ENCODE measurements around the gene LSM14A. TPM values are rescaled to one million over a fixed set of nuclear protein-coding genes. Genes with fewer than 3 reads are reported as not detected.

Gene LSM14A
- total RNA-seq, 1 experiment from 2014 or later = 199 TPM

DNA sequence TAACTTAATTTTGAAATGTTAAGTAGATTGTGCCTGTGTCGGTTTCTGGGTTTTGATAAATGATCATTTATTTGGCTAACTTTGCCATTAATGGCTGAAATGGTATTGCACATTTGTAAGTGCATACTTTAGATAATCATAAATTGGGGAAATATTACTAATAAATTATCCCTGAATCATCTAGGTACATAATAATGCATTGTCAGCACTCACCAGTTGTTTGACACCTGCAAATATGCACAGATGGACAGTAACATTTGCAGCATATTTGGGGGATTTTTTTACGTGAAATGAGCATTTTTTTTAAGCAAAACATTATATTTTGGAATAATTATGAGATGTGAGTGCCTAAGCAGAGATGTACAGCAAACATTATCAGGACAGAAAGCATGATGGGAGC, 41.0 kb downstream of the LSM14A start:
- no CpG with 5 or more reads among the region's 2 CpGs for WGBS (ENCODE audit: extremely low coverage, insufficient read length, low lambda C conversion rate)

More for the DNA sequence above, 41.0 kb downstream of the LSM14A start:
- TF ChIP-seq, protein P1, sequence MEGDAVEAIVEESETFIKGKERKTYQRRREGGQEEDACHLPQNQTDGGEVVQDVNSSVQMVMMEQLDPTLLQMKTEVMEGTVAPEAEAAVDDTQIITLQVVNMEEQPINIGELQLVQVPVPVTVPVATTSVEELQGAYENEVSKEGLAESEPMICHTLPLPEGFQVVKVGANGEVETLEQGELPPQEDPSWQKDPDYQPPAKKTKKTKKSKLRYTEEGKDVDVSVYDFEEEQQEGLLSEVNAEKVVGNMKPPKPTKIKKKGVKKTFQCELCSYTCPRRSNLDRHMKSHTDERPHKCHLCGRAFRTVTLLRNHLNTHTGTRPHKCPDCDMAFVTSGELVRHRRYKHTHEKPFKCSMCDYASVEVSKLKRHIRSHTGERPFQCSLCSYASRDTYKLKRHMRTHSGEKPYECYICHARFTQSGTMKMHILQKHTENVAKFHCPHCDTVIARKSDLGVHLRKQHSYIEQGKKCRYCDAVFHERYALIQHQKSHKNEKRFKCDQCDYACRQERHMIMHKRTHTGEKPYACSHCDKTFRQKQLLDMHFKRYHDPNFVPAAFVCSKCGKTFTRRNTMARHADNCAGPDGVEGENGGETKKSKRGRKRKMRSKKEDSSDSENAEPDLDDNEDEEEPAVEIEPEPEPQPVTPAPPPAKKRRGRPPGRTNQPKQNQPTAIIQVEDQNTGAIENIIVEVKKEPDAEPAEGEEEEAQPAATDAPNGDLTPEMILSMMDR (conservative IDR thresholded peaks at IDR 0.05) = no peak
- H3K18ac ChIP-seq (ENCODE audit: insufficient read length, low read depth, low read length) = no peak overlapping the region
- H2BK5ac ChIP-seq (ENCODE audit: insufficient read length, low read length) = no peak overlapping the region
- Mint-ChIP-seq H3K27ac (no peak overlapping the region), H3K4me1 (no peaks in the 10 kb centered on the region), H3K4me3 (no peak overlapping the region), H3K36me3 (ENCODE audit: insufficient read depth in 1 of 3, low read depth in 3 of 3) (peaks cover 18 to 67% (median 58%) of the 10 kb centered on the region in 3 experiments; a peak in 6 of 7 replicates), H3K9me3 (no peaks in the 10 kb centered on the region), H3K27me3 (ENCODE audit: low read depth) (no peaks in the 10 kb centered on the region)
- H2BK120ac ChIP-seq (ENCODE audit: low read depth, low read length, poor library complexity, severe bottlenecking) = no peak overlapping the region
- no peaks in the 10 kb centered on the region for H3K79me1 ChIP-seq (ENCODE audit: insufficient read depth, low read depth, low read length, poor library complexity, severe bottlenecking)
- no peak overlapping the region for H2AFZ ChIP-seq (ENCODE audit: low read length)
- H4K91ac ChIP-seq (ENCODE audit: insufficient read length, low read depth, low read length) = no peak overlapping the region
- no peak overlapping the region for H3K23ac ChIP-seq (ENCODE audit: insufficient read length, low read depth, low read length)
- no peaks in the 10 kb centered on the region for H3K27me3 ChIP-seq (ENCODE audit: insufficient read depth, low read length)
- no peak overlapping the region for H3K14ac ChIP-seq (ENCODE audit: insufficient read depth, low read length)
- H3K4me2 ChIP-seq (ENCODE audit: insufficient read depth, insufficient read length, low read length) = no peak overlapping the region
- no peak overlapping the region for H3K9ac ChIP-seq (ENCODE audit: extremely low read depth, insufficient read length, low read length)
- no peak overlapping the region for H3K4ac ChIP-seq (ENCODE audit: low read depth, low read length)
- H3T11ph ChIP-seq (ENCODE audit: low read length) = no peak overlapping the region
- no peaks in the 10 kb centered on the region for H3K4me1 ChIP-seq (ENCODE audit: insufficient read depth, low read length)
- no peak overlapping the region for H3K27ac ChIP-seq (ENCODE audit: insufficient read length, low read depth, low read length)
- no peaks in the 10 kb centered on the region for H3K79me2 ChIP-seq (ENCODE audit: insufficient read depth, low read length)
- H4K5ac ChIP-seq (ENCODE audit: insufficient read length, low read depth, low read length) = no peak overlapping the region
- no peak overlapping the region for H2BK12ac ChIP-seq (ENCODE audit: insufficient read length, low read depth, low read length)
- no peak overlapping the region for H2BK20ac ChIP-seq (ENCODE audit: low read depth, low read length, poor library complexity, severe bottlenecking)
- no peak overlapping the region for H2AK5ac ChIP-seq (ENCODE audit: insufficient read length, low read length)
- DNase-seq = no peak
- H3K23me2 ChIP-seq (ENCODE audit: insufficient read length, low read depth, low read length, poor library complexity, severe bottlenecking) = no peaks in the 10 kb centered on the region
- no peaks in the 10 kb centered on the region for H4K20me1 ChIP-seq (ENCODE audit: control insufficient read depth, insufficient read depth, insufficient read length)
- no peak overlapping the region for H4K8ac ChIP-seq (replicated peaks; ENCODE audit: insufficient read length, low read depth, low read length)
- no peak overlapping the region for H3K56ac ChIP-seq (ENCODE audit: insufficient read length, low read depth, low read length)
- H3K9me3 ChIP-seq (ENCODE audit: control insufficient read depth, low read depth, low read length) = no peaks in the 10 kb centered on the region
- no peak overlapping the region for H2BK15ac ChIP-seq (ENCODE audit: low read depth, low read length)

Data from H9 (cell line).